Measurements from ENCODE around the gene SRSF2. TPM values are rescaled to one million over a fixed set of nuclear protein-coding genes. Genes with fewer than 3 reads are reported as not detected.

SRSF2 gene
- total RNA-seq, 1 experiment from 2014 or later: 328 TPM

DNA sequence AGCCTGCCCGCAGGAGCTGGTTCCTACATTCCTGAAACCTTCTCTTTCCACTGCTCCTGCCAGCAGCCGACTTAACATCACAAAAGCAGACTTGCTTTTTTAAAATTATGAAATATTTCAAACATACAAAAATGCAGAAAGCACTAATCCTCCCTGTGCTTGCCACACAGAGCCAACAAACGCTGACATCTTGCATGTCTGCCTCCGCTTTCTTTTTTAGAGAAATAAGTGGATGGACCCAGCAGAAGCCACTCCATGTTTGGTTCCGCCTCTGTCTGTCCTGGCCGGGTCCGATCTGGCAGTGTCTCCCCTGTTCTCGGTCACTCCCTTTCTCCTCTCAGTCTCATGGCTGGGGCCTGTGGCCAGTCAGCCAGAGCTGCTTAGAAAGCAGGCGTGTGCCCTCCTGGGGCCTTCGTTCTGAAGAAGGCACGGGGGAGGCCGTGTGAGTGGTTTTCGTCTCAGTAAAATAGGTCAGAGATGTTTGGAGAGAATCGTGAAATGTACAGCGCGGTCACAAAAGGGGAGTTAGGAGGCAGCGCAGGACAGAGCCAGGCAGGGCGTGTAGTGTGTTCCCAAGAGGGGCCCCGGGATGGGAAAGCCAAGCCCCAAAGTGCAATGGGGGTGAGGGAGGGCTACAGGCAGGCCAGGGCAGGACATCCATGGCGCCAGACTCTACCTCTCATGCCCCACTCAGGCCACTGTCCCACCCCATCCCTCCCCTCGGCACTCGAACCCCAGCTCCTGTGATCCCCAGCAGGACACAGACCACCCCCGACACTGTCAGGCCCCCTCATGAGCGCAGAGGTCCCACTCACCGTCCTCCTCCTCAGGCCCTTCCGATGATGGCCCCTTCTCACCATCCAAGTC lies 49.6 kb downstream of the SRSF2 start:
- Histone ChIP-seq H3K9ac (ENCODE audit: low read length) (no peak overlapping the region), H3K4me2 (ENCODE audit: low read depth, low read length, poor library complexity, severe bottlenecking) (no peak overlapping the region), H3K4me3 (ENCODE audit: low read length) (no peak overlapping the region), H3K27ac (ENCODE audit: low read length) (no peak overlapping the region), H3K4me1 (ENCODE audit: low read length) (no peaks in the 10 kb centered on the region), H3K36me3 (ENCODE audit: insufficient read depth, low read length) (no peaks in the 10 kb centered on the region), H3K79me2 (ENCODE audit: low read length) (no peaks in the 10 kb centered on the region), H3K9me3 (ENCODE audit: low read length) (no peaks in the 10 kb centered on the region), H3K27me3 (ENCODE audit: low read length) (no peaks in the 10 kb centered on the region), H4K20me1 (ENCODE audit: insufficient read depth, low read depth, low read length) (no peaks in the 10 kb centered on the region), H2AFZ (ENCODE audit: low read length) (no peak overlapping the region), H3K9me2 (replicated peaks; ENCODE audit: insufficient read depth, low read length) (no peaks in the 10 kb centered on the region)
- DNase-seq: no peak

DNA sequence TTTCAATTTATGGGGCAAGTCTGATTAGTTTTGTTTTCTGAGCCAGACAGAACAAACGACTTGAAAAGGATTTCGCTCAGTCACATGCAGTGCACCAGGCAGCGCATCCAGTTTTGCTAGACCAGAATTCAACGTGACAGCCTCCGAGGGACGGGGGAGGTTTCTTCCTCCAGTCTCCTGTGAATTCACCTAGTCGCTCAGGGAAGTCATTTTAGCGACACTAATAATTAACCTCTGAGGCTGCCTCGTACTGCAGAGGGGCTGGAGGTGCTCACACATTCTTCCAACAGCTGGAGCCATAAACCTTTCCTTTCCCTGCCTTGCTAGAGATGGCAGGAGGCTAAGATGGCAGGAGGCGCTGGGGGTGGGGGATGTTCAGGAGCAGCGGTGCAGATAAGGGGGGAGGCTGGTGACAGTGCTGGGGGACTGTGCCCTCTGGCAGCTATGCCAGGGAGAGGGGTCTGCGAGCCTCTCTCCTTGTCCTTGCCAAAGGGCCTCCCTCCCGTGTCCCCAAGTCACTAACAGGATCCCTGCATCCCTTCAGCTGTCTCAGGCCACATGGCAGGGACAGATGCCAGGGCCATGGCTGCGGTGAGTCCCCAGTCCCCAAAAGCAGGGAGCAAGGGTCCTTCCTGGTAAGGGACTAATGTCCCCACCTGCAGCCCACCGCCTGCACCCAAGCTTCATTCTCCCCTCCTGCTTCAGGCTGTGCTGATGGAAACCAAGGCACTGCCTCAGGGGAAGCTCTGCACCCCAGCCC lies 50.4 kb downstream of the SRSF2 start:
- Histone ChIP-seq H3K4me1 (ENCODE audit: low read length) (no peaks in the 10 kb centered on the region), H3K79me2 (ENCODE audit: low read length) (no peaks in the 10 kb centered on the region), H3K9ac (ENCODE audit: low read length) (no peak overlapping the region), H4K20me1 (ENCODE audit: insufficient read depth, low read depth, low read length) (no peaks in the 10 kb centered on the region), H2AFZ (ENCODE audit: low read length) (no peak overlapping the region), H3K9me3 (ENCODE audit: low read length) (no peaks in the 10 kb centered on the region), H3K36me3 (ENCODE audit: insufficient read depth, low read length) (no peaks in the 10 kb centered on the region), H3K4me3 (ENCODE audit: low read length) (no peak overlapping the region), H3K4me2 (ENCODE audit: low read depth, low read length, poor library complexity, severe bottlenecking) (no peak overlapping the region), H3K27ac (ENCODE audit: low read length) (no peak overlapping the region), H3K9me2 (replicated peaks; ENCODE audit: insufficient read depth, low read length) (no peaks in the 10 kb centered on the region), H3K27me3 (ENCODE audit: low read length) (no peaks in the 10 kb centered on the region)
- no peak for DNase-seq

DNA sequence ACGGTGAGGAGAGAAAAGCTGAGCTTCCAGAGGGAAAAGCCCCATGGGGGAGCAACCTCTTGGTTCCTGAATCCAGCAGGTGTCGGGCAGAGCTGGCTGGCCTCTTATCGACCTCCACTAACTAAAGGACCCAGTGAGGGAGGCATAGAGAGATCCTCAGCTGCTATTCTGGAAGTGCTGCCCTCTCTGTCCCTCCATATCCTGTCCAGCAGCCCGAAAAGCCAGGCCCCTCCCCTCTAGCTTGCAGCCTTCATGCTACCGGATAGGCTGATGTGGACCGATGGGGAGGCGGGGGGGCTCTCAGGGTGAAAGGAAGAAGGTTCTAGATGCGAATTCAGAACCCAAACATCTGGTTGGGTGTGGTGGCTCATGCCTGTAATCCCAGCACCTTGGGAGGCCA lies 51.3 kb downstream of the SRSF2 start:
- Histone ChIP-seq H4K20me1 (ENCODE audit: insufficient read depth, low read depth, low read length) (no peaks in the 10 kb centered on the region), H3K9ac (ENCODE audit: low read length) (no peak overlapping the region), H3K36me3 (ENCODE audit: insufficient read depth, low read length) (no peaks in the 10 kb centered on the region), H3K27me3 (ENCODE audit: low read length) (no peaks in the 10 kb centered on the region), H3K4me2 (ENCODE audit: low read depth, low read length, poor library complexity, severe bottlenecking) (no peak overlapping the region), H3K4me1 (ENCODE audit: low read length) (no peaks in the 10 kb centered on the region), H3K79me2 (ENCODE audit: low read length) (no peaks in the 10 kb centered on the region), H3K4me3 (ENCODE audit: low read length) (no peak overlapping the region), H2AFZ (ENCODE audit: low read length) (no peak overlapping the region), H3K9me2 (replicated peaks; ENCODE audit: insufficient read depth, low read length) (no peaks in the 10 kb centered on the region), H3K9me3 (ENCODE audit: low read length) (no peaks in the 10 kb centered on the region), H3K27ac (ENCODE audit: low read length) (no peak overlapping the region)
- DNase-seq: no peak

DNA sequence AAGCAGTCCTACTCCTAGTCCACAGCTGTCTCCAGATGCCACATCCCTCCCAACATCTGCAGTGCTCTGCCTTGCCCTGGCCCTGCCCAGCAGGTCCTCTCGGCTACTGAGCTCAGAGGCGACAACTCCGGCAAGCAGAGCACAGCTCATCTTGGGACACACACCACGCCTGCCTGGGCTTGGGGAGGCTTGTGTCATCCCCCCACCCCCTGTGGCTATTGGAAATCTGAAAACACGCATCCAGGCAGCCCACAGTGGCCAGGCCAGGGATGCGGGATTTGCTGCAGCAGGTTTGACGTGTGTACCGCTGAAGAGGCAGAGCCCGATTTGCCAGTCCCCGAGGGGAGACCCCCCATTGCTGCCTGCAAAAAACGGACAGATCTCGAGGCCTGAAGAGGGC lies 51.8 kb downstream of the SRSF2 start:
- no peak overlapping the region for H3K9ac ChIP-seq (ENCODE audit: low read length)
- H3K27ac ChIP-seq (ENCODE audit: low read length): no peak overlapping the region
- H3K4me1 ChIP-seq (ENCODE audit: low read length): no peaks in the 10 kb centered on the region
- no peak overlapping the region for H3K4me3 ChIP-seq (ENCODE audit: low read length)
- no peaks in the 10 kb centered on the region for H3K79me2 ChIP-seq (ENCODE audit: low read length)
- no peaks in the 10 kb centered on the region for H3K9me2 ChIP-seq (replicated peaks; ENCODE audit: insufficient read depth, low read length)
- no peaks in the 10 kb centered on the region for H3K36me3 ChIP-seq (ENCODE audit: insufficient read depth, low read length)
- no peak overlapping the region for H3K4me2 ChIP-seq (ENCODE audit: low read depth, low read length, poor library complexity, severe bottlenecking)
- H3K9me3 ChIP-seq (ENCODE audit: low read length): no peaks in the 10 kb centered on the region
- H3K27me3 ChIP-seq (ENCODE audit: low read length): no peaks in the 10 kb centered on the region
- no peaks in the 10 kb centered on the region for H4K20me1 ChIP-seq (ENCODE audit: insufficient read depth, low read depth, low read length)
- no peak for DNase-seq
- H2AFZ ChIP-seq (ENCODE audit: low read length): no peak overlapping the region

DNA sequence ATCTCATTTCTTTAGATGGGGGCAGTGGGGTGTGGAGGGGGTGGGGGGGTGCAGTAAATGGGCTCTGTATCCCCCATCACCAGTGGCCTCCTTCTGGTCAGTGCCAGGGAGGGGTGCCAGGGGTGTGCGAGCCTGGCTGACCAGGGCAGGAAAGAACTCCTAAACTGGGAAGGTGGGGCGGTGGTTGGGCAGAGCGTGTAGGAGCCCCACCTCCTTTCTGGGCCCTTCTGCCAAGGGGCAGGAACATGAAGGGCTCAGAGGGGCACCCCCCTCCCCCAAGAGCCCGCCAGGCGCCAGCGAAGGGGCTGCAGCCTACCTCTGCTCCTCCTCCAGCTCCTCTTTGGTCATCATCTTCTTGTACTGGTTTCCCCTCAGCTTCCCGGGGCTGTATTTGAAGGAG lies 52.4 kb downstream of the SRSF2 start:
- Histone ChIP-seq H3K9ac (ENCODE audit: low read length) (no peak overlapping the region), H3K4me2 (ENCODE audit: low read depth, low read length, poor library complexity, severe bottlenecking) (no peak overlapping the region), H3K79me2 (ENCODE audit: low read length) (no peaks in the 10 kb centered on the region), H3K36me3 (ENCODE audit: insufficient read depth, low read length) (no peaks in the 10 kb centered on the region), H3K4me3 (ENCODE audit: low read length) (no peak overlapping the region), H3K27me3 (ENCODE audit: low read length) (no peaks in the 10 kb centered on the region), H3K4me1 (ENCODE audit: low read length) (no peaks in the 10 kb centered on the region), H2AFZ (ENCODE audit: low read length) (no peak overlapping the region), H3K9me2 (replicated peaks; ENCODE audit: insufficient read depth, low read length) (no peaks in the 10 kb centered on the region), H4K20me1 (ENCODE audit: insufficient read depth, low read depth, low read length) (no peaks in the 10 kb centered on the region), H3K27ac (ENCODE audit: low read length) (no peak overlapping the region), H3K9me3 (ENCODE audit: low read length) (no peaks in the 10 kb centered on the region)
- no peak for DNase-seq

Small RNA genes lying within 50 kb of the gene (small RNA-seq; reads per million reads assigned to genes)
- gene AC005837.3: not detected
- not detected for gene RF02271
- gene RNU6-97P: not detected
- 0.47 reads per million, percentile 8 among the genes with 10 or more reads in this experiment for gene RNY4P36

Other genes with a start within 250 kb of the SRSF2 start
- gene RHBDF2, start 235.9 kb downstream of the SRSF2 start, total RNA-seq (2014; rRNA removed; shearing (Covaris generic); ENCODE audit: low replicate concordance): 5.1 and 5.4 TPM in 2 replicates
- gene CYGB, start 199.6 kb downstream of the SRSF2 start, total RNA-seq (2014; rRNA removed; shearing (Covaris generic); ENCODE audit: low replicate concordance): 0.07 TPM in 1 of 2 replicates, not detected in the other
- 0.37 and 0.69 TPM in 2 replicates for gene PRCD, start 197.3 kb downstream of the SRSF2 start, total RNA-seq (2014; rRNA removed; shearing (Covaris generic); ENCODE audit: low replicate concordance)
- not detected in 2 replicates for gene ST6GALNAC2, start 151.5 kb downstream of the SRSF2 start, total RNA-seq (2014; rRNA removed; shearing (Covaris generic); ENCODE audit: low replicate concordance)
- gene ST6GALNAC1, start 93.6 kb downstream of the SRSF2 start, total RNA-seq (2014; rRNA removed; shearing (Covaris generic); ENCODE audit: low replicate concordance): not detected in 2 replicates
- 0.45 TPM in 1 of 2 replicates, not detected in the other for gene MXRA7, start 26.4 kb downstream of the SRSF2 start, total RNA-seq (2014; rRNA removed; shearing (Covaris generic); ENCODE audit: low replicate concordance)
- 16.2 and 20.5 TPM in 2 replicates for gene JMJD6, start 10.7 kb downstream of the SRSF2 start, total RNA-seq (2014; rRNA removed; shearing (Covaris generic); ENCODE audit: low replicate concordance)
- 43.4 and 72.4 TPM in 2 replicates for gene METTL23, start 10.5 kb downstream of the SRSF2 start, total RNA-seq (2014; rRNA removed; shearing (Covaris generic); ENCODE audit: low replicate concordance)
- gene MFSD11, start 788 bp upstream of the SRSF2 start, total RNA-seq (2014; rRNA removed; shearing (Covaris generic); ENCODE audit: low replicate concordance): 19.1 and 34.3 TPM in 2 replicates
- not detected in 2 replicates for gene MGAT5B, start 131.1 kb upstream of the SRSF2 start, total RNA-seq (2014; rRNA removed; shearing (Covaris generic); ENCODE audit: low replicate concordance)

Measured in Karpas-422 (cell line).